ENCODE results near the gene C1QTNF5.

Gene C1QTNF5

GRCh38 chr11:119320240-119320775 is 20.4 kb downstream of the C1QTNF5 start:
- no peak for DNase-seq (ENCODE audit: extremely low read depth, low read depth)
- TF ChIP-seq, protein P1, sequence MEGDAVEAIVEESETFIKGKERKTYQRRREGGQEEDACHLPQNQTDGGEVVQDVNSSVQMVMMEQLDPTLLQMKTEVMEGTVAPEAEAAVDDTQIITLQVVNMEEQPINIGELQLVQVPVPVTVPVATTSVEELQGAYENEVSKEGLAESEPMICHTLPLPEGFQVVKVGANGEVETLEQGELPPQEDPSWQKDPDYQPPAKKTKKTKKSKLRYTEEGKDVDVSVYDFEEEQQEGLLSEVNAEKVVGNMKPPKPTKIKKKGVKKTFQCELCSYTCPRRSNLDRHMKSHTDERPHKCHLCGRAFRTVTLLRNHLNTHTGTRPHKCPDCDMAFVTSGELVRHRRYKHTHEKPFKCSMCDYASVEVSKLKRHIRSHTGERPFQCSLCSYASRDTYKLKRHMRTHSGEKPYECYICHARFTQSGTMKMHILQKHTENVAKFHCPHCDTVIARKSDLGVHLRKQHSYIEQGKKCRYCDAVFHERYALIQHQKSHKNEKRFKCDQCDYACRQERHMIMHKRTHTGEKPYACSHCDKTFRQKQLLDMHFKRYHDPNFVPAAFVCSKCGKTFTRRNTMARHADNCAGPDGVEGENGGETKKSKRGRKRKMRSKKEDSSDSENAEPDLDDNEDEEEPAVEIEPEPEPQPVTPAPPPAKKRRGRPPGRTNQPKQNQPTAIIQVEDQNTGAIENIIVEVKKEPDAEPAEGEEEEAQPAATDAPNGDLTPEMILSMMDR (IDR thresholded peaks at IDR 0.05; ENCODE audit: low read depth, low read length) = no peak

- TF ChIP-seq, protein P1 (IDR thresholded peaks at IDR 0.05; ENCODE audit: low read depth, low read length) = no peak
- DNase-seq (ENCODE audit: extremely low read depth, low read depth) = no peak
Observed at GRCh38 chr11:119319700-119320239, 20.9 kb downstream of the C1QTNF5 start.

DNA sequence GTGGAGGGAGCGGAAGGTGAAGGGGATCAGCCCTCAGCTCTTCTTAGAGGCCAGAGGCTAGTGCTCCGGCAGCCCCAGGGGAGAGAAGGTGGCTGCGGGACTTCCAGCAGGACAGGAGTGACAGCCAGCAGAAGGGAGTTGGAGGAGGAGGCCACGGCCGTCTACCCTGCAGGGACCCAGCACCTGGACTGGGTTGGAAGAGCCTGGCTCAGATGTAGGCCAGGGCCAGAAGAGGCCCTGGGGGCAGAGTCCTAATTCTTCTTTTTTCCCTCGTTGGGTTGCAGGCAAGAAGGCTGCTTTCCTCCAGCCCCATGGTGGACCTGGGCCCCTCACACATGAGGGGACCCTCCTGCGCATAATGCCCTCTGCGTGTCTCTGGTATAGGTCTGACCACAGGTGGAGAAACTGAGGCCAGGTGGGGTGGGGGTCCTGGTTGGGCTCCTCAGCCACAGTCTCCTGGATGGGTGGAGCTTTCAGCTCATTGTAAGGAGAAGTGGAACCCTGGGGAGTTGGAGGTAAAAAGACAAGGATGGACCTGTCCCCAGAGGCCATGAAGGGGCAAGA is 21.5 kb downstream of the C1QTNF5 start:
- TF ChIP-seq, protein P1 (IDR thresholded peaks at IDR 0.05; ENCODE audit: low read depth, low read length) = no peak
- no peak for DNase-seq (ENCODE audit: extremely low read depth, low read depth)

- DNase-seq (ENCODE audit: extremely low read depth, low read depth) = no peak
- TF ChIP-seq, protein P1 (IDR thresholded peaks at IDR 0.05; ENCODE audit: low read depth, low read length) = no peak
Observed at GRCh38 chr11:119318240-119319135, 22.2 kb downstream of the C1QTNF5 start.

GRCh38 chr11:119317592-119318239 is 23.0 kb downstream of the C1QTNF5 start:
- DNase-seq (ENCODE audit: extremely low read depth, low read depth) = no peak
- TF ChIP-seq, protein P1 (IDR thresholded peaks at IDR 0.05; ENCODE audit: low read depth, low read length) = no peak

GRCh38 chr11:119316729-119317591 is 23.7 kb downstream of the C1QTNF5 start, which contains the start of gene MCAM:
MCAM (minus strand) TSS chr11:119317130; CDS start chr11:119317101, 29 bp downstream.
- TF ChIP-seq, protein P1 (IDR thresholded peaks at IDR 0.05; ENCODE audit: low read depth, low read length) = no peak
- no peak for DNase-seq (ENCODE audit: extremely low read depth, low read depth)

All from AG09319 (cell line).